PFSK-1 (cell line): ENCODE results near the gene FBXL13.

Experiments used
- FOXP2 ChIP-seq: optimal IDR thresholded peaks from 2 replicates; pipeline ENCODE3; 2011; ENCODE audit warnings: borderline replicate concordance, control low read depth, inconsistent platforms; ENCODE audit not compliant: insufficient read depth; ENCODE audit errors: extremely low read length, extremely low read depth
- POLR2AphosphoS5 ChIP-seq: IDR thresholded peaks from 2 replicates; pipeline ENCODE4 v1.6.1; 2012; ENCODE audit warnings: low read depth, mild to moderate bottlenecking, control low read depth, low read length, moderate library complexity
- SIN3A ChIP-seq: IDR thresholded peaks from 2 replicates; pipeline ENCODE4 v1.6.1; 2012; ENCODE audit warnings: mild to moderate bottlenecking, low read length, moderate library complexity, borderline replicate concordance; ENCODE audit not compliant: insufficient read depth
- TAF1 ChIP-seq: IDR thresholded peaks from 2 replicates; pipeline ENCODE4 v1.6.1; 2012; ENCODE audit warnings: low read length, control low read depth, borderline replicate concordance; ENCODE audit not compliant: insufficient read depth
- TF ChIP-seq, protein P1 (sequence below), 2 experiments: IDR thresholded peaks; 2 replicates each; pipeline versions ENCODE4 v1.6.1 to v1.8.0; 2011 to 2012; ENCODE audit warnings: low read depth in 2 of 2, low read length in 2 of 2, control low read depth in 1 of 2, inconsistent platforms in 1 of 2, mild to moderate bottlenecking in 1 of 2, moderate library complexity in 1 of 2; ENCODE audit not compliant: insufficient read depth in 1 of 2

FBXL13 gene

DNA sequence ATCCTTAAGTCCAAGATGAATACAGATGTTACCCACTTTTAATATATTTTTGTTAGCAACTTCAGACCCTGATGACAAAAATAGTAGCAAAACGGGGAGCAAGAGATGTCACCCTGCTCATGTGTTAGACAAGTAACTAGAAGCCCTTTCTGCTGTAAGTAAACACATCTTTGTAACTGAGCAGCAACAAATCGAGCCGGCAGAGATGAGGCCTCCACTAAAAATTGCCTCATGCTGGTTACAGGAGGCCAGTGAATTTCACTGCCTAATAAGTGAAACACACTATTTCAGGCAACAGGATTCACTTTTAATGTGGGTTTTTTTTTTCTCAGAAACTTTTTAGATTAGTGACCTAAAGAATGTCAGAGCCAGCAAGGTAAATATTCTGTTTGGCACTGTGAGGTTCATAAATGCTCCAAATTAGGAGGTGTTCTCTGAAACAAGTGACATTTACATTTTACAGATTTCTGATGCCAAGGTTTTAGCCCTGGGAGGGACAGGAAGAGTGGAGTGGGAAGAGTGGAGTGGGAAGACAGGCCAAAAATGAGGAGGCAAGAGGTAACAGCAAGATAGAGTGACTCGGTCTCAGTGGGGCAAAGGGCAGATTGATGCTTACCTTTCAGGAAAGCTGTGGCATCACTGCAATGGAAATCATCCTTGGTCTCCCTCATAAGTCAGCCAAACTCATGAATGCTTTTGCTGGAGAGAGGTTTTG is 215.4 kb downstream of the FBXL13 start:
- TF ChIP-seq, protein P1, sequence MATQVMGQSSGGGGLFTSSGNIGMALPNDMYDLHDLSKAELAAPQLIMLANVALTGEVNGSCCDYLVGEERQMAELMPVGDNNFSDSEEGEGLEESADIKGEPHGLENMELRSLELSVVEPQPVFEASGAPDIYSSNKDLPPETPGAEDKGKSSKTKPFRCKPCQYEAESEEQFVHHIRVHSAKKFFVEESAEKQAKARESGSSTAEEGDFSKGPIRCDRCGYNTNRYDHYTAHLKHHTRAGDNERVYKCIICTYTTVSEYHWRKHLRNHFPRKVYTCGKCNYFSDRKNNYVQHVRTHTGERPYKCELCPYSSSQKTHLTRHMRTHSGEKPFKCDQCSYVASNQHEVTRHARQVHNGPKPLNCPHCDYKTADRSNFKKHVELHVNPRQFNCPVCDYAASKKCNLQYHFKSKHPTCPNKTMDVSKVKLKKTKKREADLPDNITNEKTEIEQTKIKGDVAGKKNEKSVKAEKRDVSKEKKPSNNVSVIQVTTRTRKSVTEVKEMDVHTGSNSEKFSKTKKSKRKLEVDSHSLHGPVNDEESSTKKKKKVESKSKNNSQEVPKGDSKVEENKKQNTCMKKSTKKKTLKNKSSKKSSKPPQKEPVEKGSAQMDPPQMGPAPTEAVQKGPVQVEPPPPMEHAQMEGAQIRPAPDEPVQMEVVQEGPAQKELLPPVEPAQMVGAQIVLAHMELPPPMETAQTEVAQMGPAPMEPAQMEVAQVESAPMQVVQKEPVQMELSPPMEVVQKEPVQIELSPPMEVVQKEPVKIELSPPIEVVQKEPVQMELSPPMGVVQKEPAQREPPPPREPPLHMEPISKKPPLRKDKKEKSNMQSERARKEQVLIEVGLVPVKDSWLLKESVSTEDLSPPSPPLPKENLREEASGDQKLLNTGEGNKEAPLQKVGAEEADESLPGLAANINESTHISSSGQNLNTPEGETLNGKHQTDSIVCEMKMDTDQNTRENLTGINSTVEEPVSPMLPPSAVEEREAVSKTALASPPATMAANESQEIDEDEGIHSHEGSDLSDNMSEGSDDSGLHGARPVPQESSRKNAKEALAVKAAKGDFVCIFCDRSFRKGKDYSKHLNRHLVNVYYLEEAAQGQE (IDR thresholded peaks at IDR 0.05; ENCODE audit: insufficient read depth in 1 of 2, low read depth in 2 of 2, low read length in 2 of 2) = no peak
- TF ChIP-seq TAF1 = no peak
- no peak for TF ChIP-seq FOXP2
- no peak for TF ChIP-seq POLR2AphosphoS5
- TF ChIP-seq SIN3A = no peak

DNA sequence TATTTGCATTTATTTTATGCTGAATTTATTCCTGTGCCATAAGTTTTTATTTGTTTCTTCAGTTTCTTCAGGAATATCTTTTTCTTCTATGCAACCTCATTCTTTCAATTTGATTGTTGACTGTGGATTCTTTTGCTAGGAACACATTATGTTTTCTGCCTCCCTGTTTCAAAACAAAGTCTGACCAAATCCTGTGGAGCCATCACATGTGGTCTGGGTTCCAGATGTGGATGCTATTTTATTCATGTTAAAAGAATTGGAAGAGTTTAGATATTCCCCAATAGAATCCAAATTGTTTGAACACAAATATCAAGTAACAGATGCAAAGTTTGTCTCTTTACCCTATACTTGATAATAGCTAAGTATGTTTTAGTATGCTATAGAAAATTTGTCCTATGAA is 218.6 kb downstream of the FBXL13 start:
- TF ChIP-seq POLR2AphosphoS5 (no peak), TAF1 (no peak), SIN3A (no peak), FOXP2 (no peak)
- TF ChIP-seq, protein P1 (IDR thresholded peaks at IDR 0.05; ENCODE audit: insufficient read depth in 1 of 2, low read depth in 2 of 2, low read length in 2 of 2) = no peak

DNA sequence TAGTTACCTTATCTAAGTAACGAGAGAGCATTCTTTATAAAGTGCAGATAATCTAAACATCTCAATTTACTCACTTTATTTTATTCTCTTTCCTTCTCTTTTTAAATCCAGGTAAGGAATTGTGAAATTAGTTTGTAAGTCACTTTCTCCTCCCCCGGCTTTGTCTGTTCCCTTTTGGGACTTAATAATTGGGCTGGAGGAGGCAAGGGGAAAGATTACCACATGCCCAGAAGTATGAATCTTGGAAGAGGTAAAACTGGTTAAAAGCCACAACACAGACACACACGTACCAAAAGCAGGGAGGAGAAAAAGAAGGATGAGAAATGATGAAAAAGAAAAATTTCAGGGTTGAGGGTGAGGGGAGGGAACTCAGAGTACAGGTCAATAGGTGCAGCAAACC is 225.1 kb downstream of the FBXL13 start:
- TF ChIP-seq POLR2AphosphoS5 (no peak), FOXP2 (no peak), SIN3A (no peak)
- TF ChIP-seq, protein P1 (IDR thresholded peaks at IDR 0.05; ENCODE audit: insufficient read depth in 1 of 2, low read depth in 2 of 2, low read length in 2 of 2) = no peak

DNA sequence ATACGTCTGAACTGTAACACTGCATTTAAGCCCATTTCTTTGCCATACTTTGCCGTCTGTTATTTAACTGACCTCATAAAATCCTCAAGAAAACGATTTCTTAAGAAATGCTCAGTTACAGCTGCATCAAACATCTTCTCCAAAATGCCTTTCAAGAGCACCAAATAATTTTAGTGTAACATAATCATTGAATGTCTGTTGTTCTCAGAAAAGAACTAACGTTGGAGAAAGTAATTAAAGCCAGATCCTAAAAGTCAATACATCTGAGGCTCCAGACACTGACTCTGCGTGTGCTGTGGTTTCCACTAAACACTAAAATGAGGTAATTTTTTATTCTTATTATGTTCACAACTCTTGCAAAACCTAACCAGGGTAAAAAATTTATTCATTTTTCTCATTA is 225.5 kb downstream of the FBXL13 start:
- TF ChIP-seq, protein P1 (IDR thresholded peaks at IDR 0.05; ENCODE audit: insufficient read depth in 1 of 2, low read depth in 2 of 2, low read length in 2 of 2) = no peak
- no peak for TF ChIP-seq FOXP2
- no peak for TF ChIP-seq SIN3A
- no peak for TF ChIP-seq POLR2AphosphoS5

DNA sequence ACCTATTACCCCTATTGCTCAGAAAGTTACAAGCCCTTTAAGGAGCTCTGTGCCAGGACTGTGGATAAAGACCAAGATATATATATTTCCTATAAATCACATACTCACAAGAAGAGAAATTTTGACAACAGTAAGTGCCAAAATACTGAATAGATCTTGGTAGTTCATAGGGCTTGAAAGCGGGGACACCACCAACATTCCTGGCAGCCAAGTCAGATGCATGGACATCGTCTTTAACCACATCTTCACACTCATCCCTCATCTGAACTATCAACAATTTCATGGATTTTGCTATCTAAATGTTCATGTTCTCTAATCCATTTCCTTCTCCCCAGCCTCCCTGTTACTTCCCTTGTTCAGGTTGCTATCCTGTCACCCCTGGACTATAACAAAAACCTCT is 229.2 kb downstream of the FBXL13 start:
- TF ChIP-seq POLR2AphosphoS5 (no peak), SIN3A (no peak), FOXP2 (no peak), TAF1 (no peak)
- TF ChIP-seq, protein P1 (IDR thresholded peaks at IDR 0.05; ENCODE audit: insufficient read depth in 1 of 2, low read depth in 2 of 2, low read length in 2 of 2) = no peak
